Activated CD4-positive, alpha-beta T cell treated with anti-CD3 and anti-CD28 coated beads, Interleukin-2, amount 10 ng/mL, durations not matched to agents 7 days and 5 days (primary cell): ENCODE measurements around the gene PALD1. TPM values are rescaled to one million over a fixed set of nuclear protein-coding genes. Genes with fewer than 3 reads are reported as not detected.

Experiments used
- CTCF ChIA-PET: fragments of 350-600 bp; sonication (Branson Sonifier 250); formaldehyde crosslinking; loops from one replicate; lab custom pipeline; 2021; ENCODE audit warnings: antibody characterized with exemption; lab: Charles Lee
- POLR2A ChIA-PET: fragments of 350-600 bp; sonication (Branson Sonifier 250); formaldehyde crosslinking; loops from one replicate; lab custom pipeline; 2021; ENCODE audit warnings: antibody characterized with exemption; lab: Charles Lee
- DNase-seq: peaks from one replicate; pipeline ENCODE4 v3.0.0-alpha.2; 2020
- H3K27ac Mint-ChIP-seq: one replicate; pipeline ENCODE4 v1.8.0; 2021; ENCODE audit warnings: mild to moderate bottlenecking, moderate library complexity, mixed read lengths
- H3K27me3 Mint-ChIP-seq: one replicate; pipeline ENCODE4 v1.8.0; 2021; ENCODE audit warnings: mixed read lengths
- H3K36me3 Mint-ChIP-seq: one replicate; pipeline ENCODE4 v1.8.0; 2021; ENCODE audit warnings: low read depth, mixed read lengths
- H3K4me1 Mint-ChIP-seq: one replicate; pipeline ENCODE4 v1.8.0; 2021; ENCODE audit warnings: mixed read lengths
- H3K4me3 Mint-ChIP-seq: one replicate; pipeline ENCODE4 v1.8.0; 2021; ENCODE audit warnings: mild to moderate bottlenecking, moderate library complexity, mixed read lengths
- H3K9me3 Mint-ChIP-seq: one replicate; pipeline ENCODE4 v1.8.0; 2021; ENCODE audit warnings: mixed read lengths
- total RNA-seq, 2 experiments: library from RNA; stranded (reverse); gene quantifications; one replicate each; pipeline ENCODE4 v1.2.3, GENCODE V29; 2021

Gene PALD1
- total RNA-seq, 2 experiments from 2014 or later, result 1.2 to 1.5 TPM

GRCh38 chr10:70537398-70538194, 59.0 kb downstream of the PALD1 start:
- CTCF ChIA-PET, result interaction anchor here (1.0 to 1.5 kb wide), 4 partner anchors 8 to 156 kb away, joined by 3 to 5 read pairs (median 4); no protein-coding TSS in a partner anchor
- POLR2A ChIA-PET, result no interaction called here
- Mint-ChIP-seq H3K4me3 (no peak overlapping the region), H3K9me3 (no peaks in the 10 kb centered on the region), H3K27me3 (no peaks in the 10 kb centered on the region), H3K36me3 (no peaks in the 10 kb centered on the region), H3K4me1 (no peaks in the 10 kb centered on the region), H3K27ac (peak overlapping the region; percentile 26)
- peak; percentile 32 for DNase-seq

GRCh38 chr10:70538195-70538520, 59.6 kb downstream of the PALD1 start:
- Mint-ChIP-seq H3K36me3 (no peaks in the 10 kb centered on the region), H3K4me1 (no peaks in the 10 kb centered on the region), H3K9me3 (no peaks in the 10 kb centered on the region), H3K27ac (peak overlapping the region; percentile 26), H3K4me3 (no peak overlapping the region), H3K27me3 (no peaks in the 10 kb centered on the region)
- CTCF ChIA-PET, result interaction anchor here (1.0 to 1.2 kb wide), 5 partner anchors 8 to 156 kb away, joined by 3 to 5 read pairs (median 3); no protein-coding TSS in a partner anchor
- DNase-seq, result no peak
- POLR2A ChIA-PET, result no interaction called here

GRCh38 chr10:70538731-70539338, 60.3 kb downstream of the PALD1 start:
- no peak for DNase-seq
- ChIA-PET CTCF (interaction anchor here (1.0 to 1.2 kb wide), 5 partner anchors 8 to 157 kb away, joined by 3 to 5 read pairs (median 3); no protein-coding TSS in a partner anchor), POLR2A (no interaction called here)
- Mint-ChIP-seq H3K27ac (no peak overlapping the region), H3K9me3 (no peaks in the 10 kb centered on the region), H3K4me3 (no peak overlapping the region), H3K4me1 (no peaks in the 10 kb centered on the region), H3K27me3 (no peaks in the 10 kb centered on the region), H3K36me3 (no peaks in the 10 kb centered on the region)

- no peak for DNase-seq
- H3K27ac Mint-ChIP-seq, result no peak overlapping the region
- no peaks in the 10 kb centered on the region for H3K4me1 Mint-ChIP-seq
- H3K36me3 Mint-ChIP-seq, result no peaks in the 10 kb centered on the region
- H3K4me3 Mint-ChIP-seq, result no peak overlapping the region
- H3K9me3 Mint-ChIP-seq, result no peaks in the 10 kb centered on the region
- no peaks in the 10 kb centered on the region for H3K27me3 Mint-ChIP-seq
- ChIA-PET POLR2A (no interaction called here), CTCF (no interaction called here)
Observed at GRCh38 chr10:70539471-70539870, 60.9 kb downstream of the PALD1 start.

- Mint-ChIP-seq H3K9me3 (no peaks in the 10 kb centered on the region), H3K4me1 (no peaks in the 10 kb centered on the region), H3K4me3 (no peak overlapping the region), H3K27me3 (no peaks in the 10 kb centered on the region), H3K36me3 (no peaks in the 10 kb centered on the region), H3K27ac (peak overlapping the region; percentile 43)
- CTCF ChIA-PET, result interaction anchor here (0.6 to 2.1 kb wide), 2 partner anchors 19 to 64 kb away, joined by 5 to 6 read pairs; no protein-coding TSS in a partner anchor
- POLR2A ChIA-PET, result no interaction called here
- DNase-seq, result peak; percentile 33
Observed at GRCh38 chr10:70540089-70540788, 61.7 kb downstream of the PALD1 start.

GRCh38 chr10:70540789-70541360, 62.3 kb downstream of the PALD1 start:
- ChIA-PET POLR2A (no interaction called here), CTCF (interaction anchor here (0.6 to 2.1 kb wide), 2 partner anchors 18 to 65 kb away, joined by 5 to 6 read pairs; no protein-coding TSS in a partner anchor)
- Mint-ChIP-seq H3K27ac (no peak overlapping the region), H3K4me1 (no peaks in the 10 kb centered on the region), H3K4me3 (no peak overlapping the region), H3K9me3 (no peaks in the 10 kb centered on the region), H3K36me3 (no peaks in the 10 kb centered on the region), H3K27me3 (no peaks in the 10 kb centered on the region)
- DNase-seq, result no peak

- no peaks in the 10 kb centered on the region for H3K36me3 Mint-ChIP-seq
- no peak overlapping the region for H3K27ac Mint-ChIP-seq
- ChIA-PET CTCF (interaction anchor here (2.1 kb wide), 1 partner anchor 17 kb away, joined by 6 read pairs; no protein-coding TSS in a partner anchor), POLR2A (no interaction called here)
- H3K9me3 Mint-ChIP-seq, result no peaks in the 10 kb centered on the region
- no peak overlapping the region for H3K4me3 Mint-ChIP-seq
- H3K4me1 Mint-ChIP-seq, result no peaks in the 10 kb centered on the region
- no peak for DNase-seq
- no peaks in the 10 kb centered on the region for H3K27me3 Mint-ChIP-seq
Observed at GRCh38 chr10:70541736-70542564, 63.4 kb downstream of the PALD1 start.

- H3K27me3 Mint-ChIP-seq, result no peaks in the 10 kb centered on the region
- POLR2A ChIA-PET, result no interaction called here
- H3K4me1 Mint-ChIP-seq, result no peaks in the 10 kb centered on the region
- no peaks in the 10 kb centered on the region for H3K9me3 Mint-ChIP-seq
- no peak for DNase-seq
- CTCF ChIA-PET, result interaction anchor here (2.1 kb wide), 1 partner anchor 16 kb away, joined by 6 read pairs; no protein-coding TSS in a partner anchor
- no peaks in the 10 kb centered on the region for H3K36me3 Mint-ChIP-seq
- no peak overlapping the region for H3K4me3 Mint-ChIP-seq
- H3K27ac Mint-ChIP-seq, result no peak overlapping the region
Observed at GRCh38 chr10:70542565-70542938, 64.0 kb downstream of the PALD1 start.

- no peaks in the 10 kb centered on the region for H3K4me1 Mint-ChIP-seq
- no peaks in the 10 kb centered on the region for H3K27me3 Mint-ChIP-seq
- no peak overlapping the region for H3K4me3 Mint-ChIP-seq
- ChIA-PET CTCF (interaction anchor here (0.8 kb wide), 1 partner anchor 82 kb away, joined by 3 read pairs; no protein-coding TSS in a partner anchor), POLR2A (no interaction called here)
- peak overlapping the region; percentile 31 for H3K27ac Mint-ChIP-seq
- no peaks in the 10 kb centered on the region for H3K36me3 Mint-ChIP-seq
- no peak for DNase-seq
- H3K9me3 Mint-ChIP-seq, result no peaks in the 10 kb centered on the region
Observed at GRCh38 chr10:70543911-70544310, 65.3 kb downstream of the PALD1 start.

GRCh38 chr10:70544431-70545340, 66.1 kb downstream of the PALD1 start:
- ChIA-PET CTCF (no interaction called here), POLR2A (no interaction called here)
- no peaks in the 10 kb centered on the region for H3K9me3 Mint-ChIP-seq
- no peak overlapping the region for H3K27ac Mint-ChIP-seq
- H3K27me3 Mint-ChIP-seq, result no peaks in the 10 kb centered on the region
- H3K4me1 Mint-ChIP-seq, result no peaks in the 10 kb centered on the region
- DNase-seq, result no peak
- no peaks in the 10 kb centered on the region for H3K36me3 Mint-ChIP-seq
- H3K4me3 Mint-ChIP-seq, result no peak overlapping the region

- POLR2A ChIA-PET, result no interaction called here
Observed at GRCh38 chr10:70546584-70546983, 68.0 kb downstream of the PALD1 start.

More at GRCh38 chr10:70546584-70546983, 68.0 kb downstream of the PALD1 start:
- H3K4me1 Mint-ChIP-seq, result no peaks in the 10 kb centered on the region
- H3K9me3 Mint-ChIP-seq, result no peaks in the 10 kb centered on the region
- H3K27ac Mint-ChIP-seq, result no peak overlapping the region
- CTCF ChIA-PET, result no interaction called here
- H3K27me3 Mint-ChIP-seq, result no peaks in the 10 kb centered on the region
- no peaks in the 10 kb centered on the region for H3K36me3 Mint-ChIP-seq
- H3K4me3 Mint-ChIP-seq, result no peak overlapping the region
- DNase-seq, result no peak
